DMS114 treated with DMSO at 0.1 percent for 48 hours (cell line): ENCODE data around the gene HS3ST3A1.
"Not testable (repeated sequence)": the region's sequence is repeated elsewhere in the genome, so short reads cannot be mapped to it uniquely, and the experiment has no call there.

Experiments
- DNase-seq: peaks from one replicate; lab custom pipeline; 2025; ENCODE audit not compliant: unreplicated experiment; lab: John Stamatoyannopoulos, UW

The HS3ST3A1 gene

DNA sequence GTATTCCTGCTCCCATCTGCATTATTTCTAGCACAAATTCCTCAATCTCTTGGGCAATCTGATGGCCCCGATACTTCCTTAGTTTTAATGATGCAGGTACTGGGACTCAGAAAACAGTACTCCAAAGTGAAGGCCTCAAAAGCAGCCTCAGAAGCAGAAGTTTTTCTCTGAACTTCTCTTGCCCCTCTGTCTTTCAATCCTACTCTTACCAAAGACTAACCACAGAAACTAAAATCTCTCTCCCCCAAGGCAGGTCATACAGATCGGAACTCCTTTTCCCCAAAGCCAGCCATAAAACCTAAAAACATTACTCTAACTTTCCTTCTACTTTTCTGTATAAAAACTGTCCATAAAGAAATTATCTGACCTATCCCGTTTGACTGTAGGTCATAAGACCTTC is 103.5 kb downstream of the HS3ST3A1 start:
- no peak for DNase-seq

DNA sequence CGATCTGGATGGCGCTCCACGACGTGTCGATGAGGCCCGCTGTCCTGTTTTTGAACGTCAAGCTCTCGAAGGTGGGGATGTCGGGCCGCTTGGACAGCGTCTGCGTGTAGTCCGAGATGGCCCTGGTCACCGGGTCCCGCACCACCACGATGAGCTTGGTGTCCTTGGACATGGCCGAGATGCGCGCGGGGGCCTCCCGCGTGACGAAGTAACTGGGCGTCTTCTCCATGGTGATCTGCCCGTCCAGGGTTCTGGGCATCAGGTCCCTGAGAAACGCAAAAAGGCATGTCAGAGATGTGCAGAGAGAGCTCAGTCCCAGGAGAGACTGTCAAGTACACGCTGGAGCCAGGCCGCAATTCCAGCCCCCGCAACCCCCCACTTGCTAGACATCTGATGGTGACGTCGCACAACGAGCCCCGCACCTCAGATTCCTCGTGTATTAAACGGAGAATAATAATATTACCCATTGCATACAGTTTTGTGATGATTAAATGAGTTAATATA is 105.1 kb downstream of the HS3ST3A1 start:
- not testable (repeated sequence) for DNase-seq

DNA sequence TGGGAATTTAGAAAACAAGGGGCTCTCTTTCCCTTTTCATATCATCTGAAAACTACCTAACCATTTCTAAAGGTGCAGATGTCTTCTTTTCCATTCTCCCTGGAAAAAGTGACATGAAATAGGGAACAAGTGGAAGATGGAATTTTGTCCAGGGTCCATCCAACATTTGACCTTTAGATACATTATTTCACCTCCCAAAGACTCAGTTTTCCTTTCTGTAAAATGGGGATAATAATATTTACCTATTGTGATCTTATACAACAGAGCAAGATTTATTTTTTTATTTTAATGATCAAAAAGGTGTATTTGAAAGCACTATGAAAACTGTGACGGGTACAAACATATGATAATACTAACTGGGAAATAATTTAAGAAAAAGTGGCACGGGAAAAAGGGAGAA is 106.3 kb downstream of the HS3ST3A1 start:
- DNase-seq: no peak

DNA sequence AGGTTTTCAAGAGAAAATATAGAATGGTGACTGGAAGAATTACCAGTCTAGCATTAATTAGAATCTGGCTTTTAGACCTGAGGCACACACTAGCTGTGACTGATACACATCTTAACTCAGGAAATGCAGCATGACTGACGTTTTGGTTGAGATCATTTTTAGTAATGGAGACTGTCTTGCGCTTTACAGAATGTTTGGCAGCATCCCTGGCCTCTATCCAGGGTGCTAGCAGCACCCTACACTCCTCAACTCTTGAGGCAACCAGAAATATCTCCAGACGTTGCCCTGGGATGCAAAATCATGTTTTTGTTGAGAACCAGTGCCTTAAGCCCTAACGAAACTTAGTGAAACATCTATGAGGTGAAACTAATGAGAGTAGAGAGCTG is 109.0 kb downstream of the HS3ST3A1 start:
- no peak for DNase-seq

DNA sequence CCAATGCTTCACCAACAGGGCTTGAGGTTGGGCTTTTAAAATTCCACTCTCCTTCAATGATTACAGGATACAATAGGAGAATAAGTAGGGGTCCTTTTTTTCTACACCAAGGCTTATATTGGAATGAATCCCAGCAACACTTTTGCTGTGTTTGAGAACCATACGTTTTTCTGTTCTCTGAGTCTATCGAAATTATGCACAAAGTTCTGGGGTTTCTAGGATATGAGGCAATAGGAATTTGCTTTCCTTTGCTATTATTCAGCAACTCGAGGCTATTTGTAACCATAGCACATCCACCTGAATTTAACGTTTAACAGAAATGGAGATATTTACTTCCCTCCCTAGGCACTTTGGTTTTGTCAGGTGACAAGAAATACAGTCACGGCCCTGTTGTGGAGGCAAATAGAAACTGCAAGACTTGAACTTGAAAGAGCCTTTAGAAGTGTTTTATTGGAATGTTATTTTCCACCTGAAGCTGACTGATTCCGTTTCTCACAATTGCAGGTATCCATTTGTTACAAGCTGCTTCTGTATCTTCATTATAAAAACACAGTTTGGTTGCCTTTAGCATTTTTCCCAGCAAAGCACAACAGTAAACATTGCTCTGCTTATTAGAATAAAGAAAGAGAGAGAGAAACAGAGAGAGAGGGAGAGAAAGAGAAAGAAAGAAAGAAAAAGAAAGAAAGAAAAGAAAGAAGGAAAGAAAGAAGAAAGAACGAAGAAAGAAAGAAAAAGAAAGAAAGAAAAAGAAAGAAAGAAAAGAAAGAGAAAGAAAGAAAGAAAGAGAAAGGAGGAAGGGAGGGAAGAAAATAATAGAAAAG is 109.6 kb downstream of the HS3ST3A1 start:
- no peak for DNase-seq

DNA sequence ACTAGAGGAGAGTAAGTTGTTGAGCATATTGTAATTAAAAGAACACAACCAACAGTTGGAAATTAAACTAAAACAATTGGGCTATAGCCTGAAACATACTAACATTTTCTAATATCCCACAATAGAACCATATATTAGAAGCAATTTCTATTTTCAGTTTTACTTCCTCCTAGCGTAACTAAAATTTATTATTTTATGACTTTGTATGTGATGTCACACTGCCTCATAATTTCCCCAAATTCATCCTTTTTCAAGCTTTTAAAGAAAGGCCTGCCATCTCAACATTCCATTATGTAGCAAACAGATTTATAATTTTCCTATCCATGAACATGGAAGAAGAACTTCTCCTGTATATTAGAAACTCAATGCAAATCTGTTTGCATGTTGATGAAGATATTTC is 110.2 kb downstream of the HS3ST3A1 start:
- no peak for DNase-seq

DNA sequence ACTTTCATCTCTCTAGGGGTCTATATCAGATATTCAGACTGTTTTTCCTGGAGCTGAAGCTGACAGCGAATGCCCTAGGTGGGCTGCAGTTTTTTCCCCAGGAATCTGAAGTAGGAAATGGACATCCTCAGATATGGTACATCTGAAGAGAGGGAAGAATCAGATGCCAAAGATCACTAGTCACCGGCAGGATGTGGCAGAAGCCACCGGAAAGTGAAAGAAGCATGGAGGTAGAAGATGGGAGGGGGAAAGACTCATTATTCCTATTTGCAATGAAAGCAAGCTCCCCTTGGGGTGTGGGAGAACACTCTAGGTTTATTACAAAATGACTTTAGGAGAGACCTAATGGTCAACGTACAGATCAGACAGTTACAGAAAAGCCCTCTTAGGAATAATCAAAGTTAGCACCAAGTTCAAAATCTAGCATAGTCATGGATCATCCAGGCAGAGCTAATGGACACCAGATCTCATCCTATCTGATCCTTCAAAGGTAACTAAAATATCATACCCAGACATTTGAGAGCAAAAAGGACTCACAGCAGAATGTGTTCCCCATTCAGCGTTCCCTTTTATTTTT is 110.7 kb downstream of the HS3ST3A1 start:
- DNase-seq: no peak

DNA sequence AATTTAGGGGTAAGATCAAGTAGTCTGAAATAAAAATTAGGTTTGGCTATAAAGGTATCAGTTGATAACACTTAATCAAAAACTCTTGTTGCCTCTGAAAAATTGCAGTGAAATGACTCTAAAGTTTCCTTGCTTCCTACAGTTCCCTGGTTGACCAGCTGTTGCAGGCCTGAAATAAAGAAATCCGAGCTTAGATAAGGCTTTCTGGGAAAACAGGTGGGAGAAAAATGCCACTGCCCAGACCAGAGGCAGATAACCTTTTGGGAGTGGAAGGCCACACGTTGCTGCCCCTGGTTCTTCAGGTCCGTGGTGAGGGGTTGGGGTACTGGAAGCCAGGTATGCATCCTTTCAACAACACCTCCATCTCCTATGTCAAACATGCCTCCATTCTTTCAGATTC is 111.3 kb downstream of the HS3ST3A1 start:
- DNase-seq: no peak

DNA sequence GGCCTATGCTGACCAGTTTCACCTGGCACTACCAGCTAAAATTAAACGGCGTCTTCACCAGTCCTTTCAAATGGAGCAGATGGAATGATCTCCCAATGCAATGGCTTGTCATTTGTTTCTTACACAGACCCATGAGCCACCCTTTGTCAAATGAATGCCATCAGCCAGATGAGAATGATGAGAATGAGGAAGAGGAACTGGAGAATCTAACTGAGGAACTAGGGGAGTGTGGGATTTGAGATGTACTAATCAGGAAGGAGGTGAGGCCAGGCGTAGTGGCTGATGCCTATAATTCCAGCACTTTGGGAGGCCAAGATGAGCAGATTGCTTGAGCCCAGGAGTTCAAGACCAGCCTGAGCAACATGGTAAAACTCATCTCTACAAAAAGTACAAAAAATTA is 116.4 kb downstream of the HS3ST3A1 start:
- DNase-seq: no peak

DNA sequence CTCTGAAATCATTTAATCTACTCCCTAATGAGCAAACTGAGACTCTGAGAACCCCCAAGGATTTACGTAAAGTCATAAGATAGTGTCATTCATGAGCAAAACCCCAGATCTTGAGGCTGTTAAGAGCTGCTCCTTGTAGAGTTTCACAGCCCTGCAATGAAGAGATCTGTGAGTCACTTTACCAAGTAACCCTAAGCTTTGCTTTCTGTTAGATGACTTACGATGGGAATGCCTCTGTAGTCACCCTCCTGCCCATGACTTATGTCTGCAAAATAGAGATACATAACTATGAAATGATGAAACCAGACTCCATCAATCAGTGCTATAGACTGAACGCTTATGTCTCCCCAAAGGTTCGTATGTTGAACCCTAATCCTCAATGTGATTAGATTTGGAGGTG is 117.7 kb downstream of the HS3ST3A1 start:
- DNase-seq: no peak

DNA sequence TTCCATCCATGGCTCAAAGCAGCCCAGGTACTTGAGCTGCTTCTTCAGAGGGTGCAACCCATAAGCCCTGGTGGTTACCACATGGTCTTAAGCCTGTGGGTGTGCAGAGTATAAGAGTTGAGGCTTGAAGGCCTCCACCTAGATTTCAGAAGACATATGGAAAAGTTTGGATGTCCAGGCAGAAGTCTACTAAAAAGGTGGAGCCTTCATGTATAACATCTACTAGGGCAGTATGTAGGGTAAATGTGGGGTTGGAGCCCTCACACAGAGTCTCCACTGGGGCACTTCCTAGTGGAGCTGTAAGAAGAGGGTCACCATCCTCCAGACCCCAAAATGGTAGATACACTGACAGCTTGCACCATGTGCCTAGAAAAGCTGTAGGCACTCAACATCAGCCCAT is 120.9 kb downstream of the HS3ST3A1 start:
- DNase-seq: no peak

DNA sequence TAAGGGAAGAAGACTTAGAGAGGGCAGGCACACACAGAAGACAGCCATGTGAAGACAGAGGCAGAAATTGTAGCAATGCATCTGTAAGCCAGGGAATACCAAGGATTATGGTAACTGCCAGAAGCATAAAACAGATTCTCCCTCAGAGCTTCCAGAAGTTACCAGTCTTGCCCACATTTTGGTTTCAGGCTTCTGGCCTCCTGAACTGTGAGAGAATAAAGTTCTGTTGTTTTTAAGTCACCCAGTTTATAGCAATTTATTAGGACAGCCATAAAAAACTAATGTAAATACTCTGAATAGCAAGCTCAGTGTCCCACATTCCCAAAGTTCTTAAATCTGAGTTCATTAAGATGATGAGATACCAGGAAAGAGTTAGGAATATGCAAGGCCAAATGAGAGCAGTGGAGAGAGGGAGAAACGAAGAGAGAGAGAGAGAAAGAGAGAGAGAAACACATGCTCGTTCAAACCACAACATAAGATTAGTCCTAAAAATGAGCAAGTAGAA is 123.4 kb downstream of the HS3ST3A1 start:
- no peak for DNase-seq

DNA sequence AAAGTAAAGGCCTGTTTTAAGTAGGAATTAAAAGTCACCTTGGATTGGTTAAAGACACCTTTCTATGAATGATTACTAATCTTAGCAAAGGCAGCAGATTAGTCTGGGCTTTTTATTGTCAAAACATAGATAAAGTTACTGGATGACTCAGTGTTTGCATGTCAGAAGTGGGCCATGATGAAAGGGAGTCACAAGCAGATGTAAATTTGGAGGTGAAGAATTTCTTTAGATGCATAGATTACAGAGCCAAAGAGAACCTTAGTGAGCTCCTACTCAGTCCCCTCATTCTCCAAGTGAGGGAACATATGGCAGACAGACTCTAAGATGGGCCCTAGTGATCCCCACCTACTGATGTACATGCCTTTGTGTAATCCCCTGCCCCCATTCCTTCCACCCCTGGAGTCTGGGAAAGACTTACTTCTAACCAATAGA is 124.5 kb downstream of the HS3ST3A1 start:
- DNase-seq: no peak

DNA sequence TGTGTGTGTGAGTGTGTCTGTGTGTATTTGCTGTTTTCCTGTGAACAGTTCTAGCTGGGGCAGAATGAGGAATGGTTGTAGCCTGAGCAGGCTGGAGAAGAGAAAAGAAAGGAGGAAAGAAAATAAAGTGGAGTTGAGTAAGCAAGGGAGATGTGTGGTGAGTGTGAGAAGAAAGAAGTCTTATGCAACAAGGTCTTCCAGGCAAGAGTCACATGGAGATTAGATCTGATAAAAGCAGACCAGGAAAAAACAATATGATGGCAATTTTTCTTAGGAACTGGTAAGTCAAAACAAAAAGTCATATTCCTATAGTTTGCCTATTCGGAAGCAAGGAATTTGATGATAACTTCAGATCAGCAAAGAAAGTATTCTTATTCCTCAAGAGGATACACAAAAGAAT is 125.0 kb downstream of the HS3ST3A1 start:
- no peak for DNase-seq

DNA sequence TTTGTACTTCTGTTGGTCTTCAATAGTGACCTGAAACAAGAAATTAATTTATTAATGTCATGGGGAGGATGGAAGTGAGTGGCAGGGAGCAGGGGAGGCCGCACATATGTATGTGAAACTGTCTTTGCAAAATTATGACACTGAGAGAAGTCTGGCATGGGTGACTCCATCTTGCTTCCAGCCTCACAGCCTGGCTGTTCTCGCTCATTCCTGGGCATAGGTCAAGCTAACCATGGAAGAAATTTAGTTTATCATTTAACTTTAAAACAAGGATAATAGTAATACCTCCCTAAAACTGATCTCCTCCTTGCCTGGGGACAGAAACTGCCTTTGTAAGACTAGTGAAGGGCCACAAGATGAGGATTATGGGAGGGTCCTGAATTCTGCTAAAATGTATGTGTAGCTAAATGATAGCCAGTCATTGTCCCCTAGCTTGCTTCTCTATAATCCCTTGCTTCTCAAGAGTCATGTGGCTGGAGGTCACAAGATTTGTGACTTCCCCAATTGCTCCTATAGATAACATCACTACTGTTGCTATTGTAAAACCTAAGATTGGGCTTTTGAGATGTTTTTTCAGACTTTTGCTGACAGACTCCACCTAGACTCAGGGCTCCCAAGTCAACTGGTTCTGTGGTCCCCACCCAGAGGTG is 126.0 kb downstream of the HS3ST3A1 start:
- no peak for DNase-seq

DNA sequence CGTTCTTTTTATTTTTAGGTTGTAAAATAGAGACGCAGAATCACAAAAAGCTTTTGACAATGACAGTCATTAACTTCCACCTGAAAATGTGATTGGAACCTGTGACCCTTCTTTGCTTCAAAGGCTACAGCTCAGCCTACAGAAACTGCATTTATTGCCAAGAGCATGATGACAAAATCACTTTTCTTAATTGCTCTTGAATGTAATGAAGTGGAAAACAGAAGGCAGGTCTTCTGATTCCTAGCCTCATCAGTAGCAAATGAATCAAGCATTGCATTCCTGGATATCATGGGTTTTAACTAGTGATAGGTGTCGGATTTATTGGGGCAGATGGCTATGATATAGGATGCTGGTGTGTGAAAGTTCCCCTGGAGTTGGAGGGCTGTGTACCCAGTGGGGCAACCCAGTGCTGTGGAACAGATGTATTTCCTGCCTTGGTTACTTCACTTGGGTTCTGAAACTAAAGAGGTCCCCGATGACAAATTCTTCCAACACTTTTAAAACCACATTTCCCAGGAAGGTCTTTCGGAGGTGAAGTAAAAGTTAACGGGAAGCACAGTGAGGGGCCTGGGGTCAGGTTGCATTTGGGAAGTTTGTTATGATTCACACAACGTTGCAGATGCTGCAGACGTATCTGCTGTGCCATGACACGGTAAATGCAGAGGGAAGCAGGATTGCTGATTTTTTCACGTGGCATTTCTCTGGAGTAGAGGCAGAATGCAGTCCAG is 127.5 kb downstream of the HS3ST3A1 start:
- DNase-seq: no peak

DNA sequence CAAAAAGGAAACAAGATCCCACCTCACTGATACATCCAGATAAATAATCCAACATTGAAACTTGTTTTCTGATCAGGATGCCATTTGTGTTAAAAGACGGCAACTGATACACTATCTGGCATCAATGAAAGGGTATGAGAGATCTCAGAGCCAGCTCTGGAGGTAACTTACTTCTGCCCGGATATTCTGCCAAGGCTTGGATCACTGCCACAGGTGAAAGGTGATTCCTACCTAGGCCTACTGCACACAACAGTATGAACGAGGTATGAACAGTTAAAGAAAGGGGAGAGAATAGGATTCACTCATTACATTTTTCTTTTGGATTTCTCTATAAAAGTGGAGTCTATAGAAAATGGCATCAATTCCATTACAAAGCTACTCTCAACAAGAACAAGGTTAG is 136.1 kb downstream of the HS3ST3A1 start:
- no peak for DNase-seq

DNA sequence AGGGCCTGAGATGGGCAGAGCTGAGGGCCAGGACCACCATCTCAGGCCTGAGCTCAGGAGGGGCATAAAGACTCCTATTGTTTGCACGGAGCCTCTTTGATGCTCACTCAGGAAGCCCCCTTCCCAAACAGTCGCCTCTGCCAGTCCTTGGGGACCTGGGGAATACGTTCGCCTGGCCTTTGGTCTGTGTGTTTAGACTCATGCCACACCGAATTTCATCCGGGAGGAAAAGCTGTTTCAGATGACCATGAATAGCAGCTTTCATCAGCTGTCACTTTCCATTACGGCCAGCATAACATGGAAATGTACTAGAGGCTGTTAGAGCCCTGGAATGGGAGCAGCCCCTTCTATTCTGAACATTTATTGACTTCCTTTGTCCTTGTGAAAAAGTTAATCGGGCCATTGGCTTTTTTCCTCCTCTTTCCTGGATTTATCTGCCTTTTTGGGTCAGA is 139.0 kb downstream of the HS3ST3A1 start:
- no peak for DNase-seq

DNA sequence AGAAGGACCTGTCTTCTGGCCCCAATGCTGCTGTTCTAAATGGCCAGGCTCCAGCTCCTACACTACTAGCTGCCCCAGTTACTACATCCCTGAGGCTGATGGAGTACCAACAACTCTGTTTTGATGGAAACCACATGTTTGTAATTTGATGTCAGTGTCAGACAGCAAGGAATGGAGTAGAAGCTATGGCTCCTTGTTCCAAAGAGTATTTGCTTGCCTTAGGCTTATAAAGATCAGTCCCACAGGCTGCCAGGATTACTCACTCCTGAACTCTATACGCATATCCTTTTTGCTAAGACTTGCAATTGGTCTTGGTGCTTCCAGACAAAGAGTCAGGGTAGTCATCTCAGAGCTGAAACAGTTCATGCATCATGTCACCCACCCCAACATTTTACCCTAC is 139.6 kb downstream of the HS3ST3A1 start:
- no peak for DNase-seq

DNA sequence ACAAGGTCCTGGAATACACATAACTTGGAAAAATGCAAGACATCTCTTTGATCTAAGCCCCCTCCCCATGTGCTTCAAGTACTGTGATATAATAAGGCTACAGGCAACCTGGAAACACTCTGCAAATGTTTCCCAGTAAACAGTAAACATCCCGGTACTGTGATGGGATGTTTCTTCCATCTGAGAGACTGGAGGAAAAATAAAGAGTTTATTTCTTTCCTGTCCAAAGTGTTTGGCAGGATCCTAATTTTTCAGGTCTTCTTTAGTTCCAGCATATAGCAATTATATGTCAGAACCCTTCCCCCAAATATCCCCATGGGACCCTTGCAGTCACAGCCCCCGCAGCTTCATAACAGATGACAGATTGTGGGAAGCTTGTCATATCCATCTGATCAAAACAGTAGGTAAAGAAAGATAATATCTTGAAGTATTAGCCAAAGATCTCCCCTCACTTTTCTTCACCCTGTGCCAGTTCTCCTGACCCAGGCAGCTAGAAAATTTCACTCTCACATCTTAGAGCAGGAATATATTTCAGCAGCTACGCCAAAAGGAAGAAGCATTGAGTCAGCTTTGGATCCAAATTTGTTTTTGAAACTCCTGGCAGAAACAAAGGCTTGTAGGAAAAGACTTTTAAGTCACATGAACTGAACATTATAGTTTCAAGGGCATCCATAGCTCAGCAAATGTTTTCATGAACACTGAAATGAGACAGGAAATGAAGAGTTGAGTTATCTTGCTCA is 141.3 kb downstream of the HS3ST3A1 start:
- no peak for DNase-seq

DNA sequence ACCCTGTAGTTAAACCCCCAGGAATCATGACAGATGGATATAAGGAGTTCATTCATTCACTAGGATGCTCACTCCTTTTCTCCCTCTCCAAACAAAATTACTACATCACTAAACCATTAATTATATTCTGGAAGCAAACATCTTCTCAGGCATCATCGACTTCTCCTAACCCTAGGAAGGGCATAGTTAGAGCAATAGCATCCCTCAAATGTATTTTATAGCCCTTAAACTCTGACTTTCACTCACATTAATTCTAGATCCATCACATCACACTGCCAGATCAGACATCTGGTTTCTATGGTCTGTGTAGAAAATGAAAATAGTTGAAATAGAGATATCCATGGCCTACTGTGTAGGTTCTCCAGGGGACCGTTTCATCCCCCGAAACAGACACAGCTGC is 143.9 kb downstream of the HS3ST3A1 start:
- no peak for DNase-seq
